Neuron (in vitro differentiated cells): ENCODE results near the gene RIMKLB.
"Not testable (repeated sequence)": the region's sequence is repeated elsewhere in the genome, so short reads cannot be mapped to it uniquely, and the experiment has no call there.

Experiments
- H2AFZ ChIP-seq: one replicate; pipeline ENCODE4 v1.6.1; 2013; ENCODE audit warnings: low read depth, mild to moderate bottlenecking, inconsistent platforms, low read length, moderate library complexity
- H3K27me3 ChIP-seq: one replicate; pipeline ENCODE4 v1.6.1; 2013; ENCODE audit warnings: low read length; ENCODE audit not compliant: insufficient read depth
- H3K36me3 ChIP-seq: one replicate; pipeline ENCODE4 v1.6.1; 2013; ENCODE audit warnings: low read length; ENCODE audit not compliant: insufficient read depth
- H3K4me1 ChIP-seq: one replicate; pipeline ENCODE4 v1.6.1; 2013; ENCODE audit warnings: low read length; ENCODE audit not compliant: insufficient read depth
- H3K4me3 ChIP-seq: 2 replicates; pipeline ENCODE4 v1.5.1; 2013; ENCODE audit warnings: mild to moderate bottlenecking, low read length, moderate library complexity
- H3K9me3 ChIP-seq: one replicate; pipeline ENCODE4 v1.6.1; 2013; ENCODE audit warnings: low read length

Gene RIMKLB

GRCh38 chr12:8819666-8819980 lies 121.8 kb downstream of the RIMKLB start:
- Histone ChIP-seq H3K27me3 (peaks cover 9% of the 10 kb centered on the region), H3K9me3 (no peaks in the 10 kb centered on the region), H3K4me3 (no peak overlapping the region), H2AFZ (no peak overlapping the region), H3K36me3 (no peaks in the 10 kb centered on the region), H3K4me1 (no peaks in the 10 kb centered on the region)

DNA sequence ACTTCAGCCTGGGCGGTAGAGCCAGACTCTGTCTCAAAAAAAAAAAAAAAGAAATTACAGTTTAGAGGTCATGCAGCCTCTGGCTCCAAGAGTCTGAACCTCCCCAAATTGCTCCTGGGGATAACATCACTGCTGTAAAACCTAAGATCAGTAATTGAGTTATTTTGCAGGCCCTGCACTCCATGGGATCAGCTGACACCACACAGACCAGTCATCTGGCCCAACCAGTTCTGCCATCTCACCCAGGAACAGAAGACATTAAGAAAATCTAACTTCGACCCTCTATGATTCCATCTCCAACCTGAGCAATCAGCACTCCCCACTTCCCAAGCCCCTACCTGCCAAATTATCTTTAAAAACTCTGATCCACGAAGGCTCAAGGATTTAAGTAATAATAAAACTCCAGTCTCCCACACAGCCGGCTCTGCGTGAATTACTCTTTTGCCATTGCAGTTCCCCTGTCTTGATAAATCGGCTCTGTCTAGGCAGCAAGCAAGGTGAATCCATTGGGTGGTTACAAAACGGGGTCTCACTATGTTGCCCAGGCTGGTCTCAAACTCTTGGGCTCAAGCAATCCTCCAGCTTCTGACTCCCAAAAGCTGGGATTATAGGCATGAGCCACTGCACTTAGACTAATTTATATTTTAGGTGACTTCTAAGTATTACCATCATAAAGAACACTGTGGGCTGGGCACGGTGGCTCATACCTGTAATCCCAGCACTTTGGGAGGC lies 123.1 kb downstream of the RIMKLB start:
- H2AFZ ChIP-seq, H3K4me1 ChIP-seq, H3K27me3 ChIP-seq, H3K36me3 ChIP-seq, H3K9me3 ChIP-seq, H3K4me3 ChIP-seq: not testable (repeated sequence)

GRCh38 chr12:8821591-8821990 lies 123.8 kb downstream of the RIMKLB start:
- H3K4me3 ChIP-seq, result no peak overlapping the region
- H2AFZ ChIP-seq, result no peak overlapping the region
- no peaks in the 10 kb centered on the region for H3K36me3 ChIP-seq
- H3K9me3 ChIP-seq, result no peaks in the 10 kb centered on the region
- H3K27me3 ChIP-seq, result peaks cover 9% of the 10 kb centered on the region
- no peaks in the 10 kb centered on the region for H3K4me1 ChIP-seq

- Histone ChIP-seq H2AFZ (no peak within 1 kb of the TSS), H3K4me3 (no peak within 1 kb of the TSS), H3K27me3 (peaks cover 9% of the 10 kb centered on the region), H3K9me3 (no peaks in the 10 kb centered on the region), H3K36me3 (no peaks in the 10 kb centered on the region), H3K4me1 (no peaks in the 10 kb centered on the region)
Measured at GRCh38 chr12:8822298-8822697, 124.5 kb downstream of the RIMKLB start, which contains the start of gene A2ML1. Gene A2ML1, plus strand, starts transcription at chr12:8822621. Its CDS starts 31 bp downstream, at chr12:8822652.

GRCh38 chr12:8823565-8824300 lies 125.9 kb downstream of the RIMKLB start:
- Histone ChIP-seq H2AFZ (no peak overlapping the region), H3K27me3 (peaks cover 9% of the 10 kb centered on the region), H3K4me3 (no peak overlapping the region), H3K9me3 (no peaks in the 10 kb centered on the region), H3K36me3 (no peaks in the 10 kb centered on the region), H3K4me1 (no peaks in the 10 kb centered on the region)

- Histone ChIP-seq H3K36me3 (no peaks in the 10 kb centered on the region), H3K27me3 (peaks cover 2% of the 10 kb centered on the region), H2AFZ (no peak overlapping the region), H3K4me3 (no peak overlapping the region), H3K4me1 (no peaks in the 10 kb centered on the region), H3K9me3 (no peaks in the 10 kb centered on the region)
Measured at GRCh38 chr12:8827551-8828256, 129.9 kb downstream of the RIMKLB start.

GRCh38 chr12:8828257-8829124 lies 130.7 kb downstream of the RIMKLB start:
- Histone ChIP-seq H2AFZ (no peak overlapping the region), H3K4me3 (no peak overlapping the region), H3K4me1 (no peaks in the 10 kb centered on the region), H3K27me3 (no peaks in the 10 kb centered on the region), H3K36me3 (no peaks in the 10 kb centered on the region), H3K9me3 (no peaks in the 10 kb centered on the region)

DNA sequence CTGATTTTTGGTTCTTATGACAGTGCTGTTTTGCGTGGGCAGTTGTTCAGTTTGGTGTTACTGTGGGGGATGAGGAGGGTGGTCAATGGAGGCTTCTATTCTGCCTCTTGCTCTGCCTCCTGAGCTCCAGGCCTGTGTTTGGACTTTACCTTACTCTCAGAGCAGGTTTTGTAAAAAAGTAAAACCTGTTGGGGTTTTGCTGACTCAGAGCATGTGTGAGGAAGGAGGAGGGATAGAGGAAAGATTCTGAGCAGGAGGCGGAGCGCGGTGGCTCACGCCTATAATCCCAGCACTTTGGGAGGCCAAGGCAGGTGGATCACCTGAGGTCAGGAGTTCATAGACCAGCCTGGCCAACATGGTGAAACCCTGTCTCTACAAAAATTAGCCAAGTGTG lies 131.3 kb downstream of the RIMKLB start:
- H3K4me3 ChIP-seq, result no peak overlapping the region
- no peaks in the 10 kb centered on the region for H3K9me3 ChIP-seq
- no peaks in the 10 kb centered on the region for H3K27me3 ChIP-seq
- no peaks in the 10 kb centered on the region for H3K36me3 ChIP-seq
- H3K4me1 ChIP-seq, result peaks cover under 1% of the 10 kb centered on the region
- no peak overlapping the region for H2AFZ ChIP-seq

GRCh38 chr12:8829621-8830020 lies 131.8 kb downstream of the RIMKLB start:
- H3K4me1 ChIP-seq, result peaks cover 5% of the 10 kb centered on the region
- no peaks in the 10 kb centered on the region for H3K9me3 ChIP-seq
- no peak overlapping the region for H3K4me3 ChIP-seq
- H2AFZ ChIP-seq, result no peak overlapping the region
- no peaks in the 10 kb centered on the region for H3K27me3 ChIP-seq
- no peaks in the 10 kb centered on the region for H3K36me3 ChIP-seq

DNA sequence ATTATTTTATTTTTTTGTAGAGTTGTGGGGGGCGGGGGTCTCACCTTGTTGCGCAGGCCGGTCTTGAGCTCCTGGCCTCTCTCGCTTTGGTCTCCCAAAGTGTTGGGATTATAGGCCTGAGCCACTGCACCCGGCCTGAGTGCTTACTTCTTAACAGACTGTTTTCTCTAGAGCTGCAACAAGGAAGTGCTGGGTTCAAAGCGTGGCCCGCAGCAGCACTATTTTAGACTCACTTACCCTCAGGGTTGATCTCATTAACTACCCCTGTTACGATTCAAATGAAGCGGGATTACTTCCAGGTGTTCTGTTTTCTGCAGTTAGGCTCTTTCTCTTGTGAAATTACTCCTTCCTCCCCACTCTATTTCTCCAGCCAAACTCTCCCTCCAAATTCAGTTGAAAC lies 133.3 kb downstream of the RIMKLB start:
- Histone ChIP-seq H3K27me3 (no peaks in the 10 kb centered on the region), H3K4me3 (no peak overlapping the region), H3K4me1 (peaks cover 5% of the 10 kb centered on the region), H3K36me3 (no peaks in the 10 kb centered on the region), H3K9me3 (no peaks in the 10 kb centered on the region), H2AFZ (no peak overlapping the region)

DNA sequence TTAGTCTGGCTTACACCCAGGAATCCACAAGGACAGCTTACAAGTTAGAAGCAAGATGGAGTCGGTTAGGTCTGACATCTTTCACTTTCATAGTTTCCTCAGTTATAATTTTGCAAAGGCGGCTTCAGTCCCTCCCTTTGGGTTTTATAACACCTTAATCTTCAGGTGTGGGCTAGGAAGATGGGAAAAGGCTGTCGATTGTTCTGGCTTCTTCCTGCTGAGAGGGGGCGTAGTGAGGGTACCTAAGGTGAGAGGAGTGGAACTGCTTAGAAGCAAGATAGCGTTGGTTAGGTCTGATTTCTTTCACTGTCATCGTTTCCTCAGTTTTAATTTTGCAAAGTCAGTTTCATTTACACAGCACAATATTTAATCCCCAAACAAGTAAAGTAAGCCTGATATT lies 134.7 kb downstream of the RIMKLB start:
- Histone ChIP-seq H2AFZ (no peak overlapping the region), H3K9me3 (no peaks in the 10 kb centered on the region), H3K4me3 (no peak overlapping the region), H3K27me3 (no peaks in the 10 kb centered on the region), H3K36me3 (no peaks in the 10 kb centered on the region), H3K4me1 (peaks cover 5% of the 10 kb centered on the region)
